Astrocyte (in vitro differentiated cells and primary cell): Measurements from ENCODE around the gene DNAJC11. TPM values are rescaled to one million over a fixed set of nuclear protein-coding genes. Genes with fewer than 3 reads are reported as not detected.

ENCODE experiments used
- DNase-seq: peaks from one replicate; pipeline ENCODE4 v3.0.0-alpha.2; 2010; ENCODE audit warnings: low read depth
- FAIRE-seq: peaks from 2 replicates; lab custom pipeline; 2011; peaks lifted over from hg19 to GRCh38; lab: Jason Lieb, UNC
- H2AFZ ChIP-seq: 2 replicates; pipeline ENCODE4 v1.6.0; 2012; ENCODE audit warnings: low read depth, low read length, inconsistent platforms
- H3K27ac ChIP-seq: 2 replicates; pipeline ENCODE4 v1.5.1; 2011; ENCODE audit warnings: low read depth, low read length, inconsistent platforms
- H3K27me3 ChIP-seq: 2 replicates; pipeline ENCODE4 v1.6.0; 2011; ENCODE audit warnings: low read length, inconsistent platforms; ENCODE audit not compliant: insufficient read depth
- H3K36me3 ChIP-seq: 2 replicates; pipeline ENCODE4 v1.5.1; 2011; ENCODE audit warnings: low read length, inconsistent platforms; ENCODE audit not compliant: insufficient read depth
- H3K4me1 ChIP-seq: 2 replicates; pipeline ENCODE4 v1.5.1; 2011; ENCODE audit warnings: low read length, inconsistent platforms; ENCODE audit not compliant: insufficient read depth
- H3K4me2 ChIP-seq: 2 replicates; pipeline ENCODE4 v1.6.0; 2012; ENCODE audit warnings: low read length, inconsistent platforms
- H3K4me3 ChIP-seq: 2 replicates; pipeline ENCODE4 v1.5.1; 2011; ENCODE audit warnings: low read depth, mild to moderate bottlenecking, low read length, inconsistent platforms; ENCODE audit not compliant: insufficient read depth
- H3K79me2 ChIP-seq: 2 replicates; pipeline ENCODE4 v1.6.0; 2012; ENCODE audit warnings: mild to moderate bottlenecking, low read length, inconsistent platforms; ENCODE audit not compliant: insufficient read depth
- H3K9ac ChIP-seq: 2 replicates; pipeline ENCODE4 v1.6.0; 2012; ENCODE audit warnings: mild to moderate bottlenecking, low read length, inconsistent platforms
- H3K9me3 ChIP-seq: 2 replicates; pipeline ENCODE4 v1.5.1; 2012; ENCODE audit warnings: low read depth, mild to moderate bottlenecking, low read length, inconsistent platforms; ENCODE audit not compliant: insufficient read depth
- H4K20me1 ChIP-seq: 2 replicates; pipeline ENCODE4 v1.6.0; 2012; ENCODE audit warnings: low read length, inconsistent platforms; ENCODE audit not compliant: insufficient read depth
- H3K27ac Mint-ChIP-seq: one replicate; pipeline ENCODE4 v1.8.0; 2021; ENCODE audit warnings: mild to moderate bottlenecking, mixed read lengths; ENCODE audit not compliant: unreplicated experiment
- H3K27me3 Mint-ChIP-seq: one replicate; pipeline ENCODE4 v1.8.0; 2021; ENCODE audit warnings: low read depth, mixed read lengths; ENCODE audit not compliant: unreplicated experiment
- H3K36me3 Mint-ChIP-seq: one replicate; pipeline ENCODE4 v1.8.0; 2021; ENCODE audit warnings: low read depth, mixed read lengths; ENCODE audit not compliant: unreplicated experiment
- H3K4me1 Mint-ChIP-seq: one replicate; pipeline ENCODE4 v1.8.0; 2021; ENCODE audit warnings: low read depth, mixed read lengths; ENCODE audit not compliant: unreplicated experiment
- H3K4me3 Mint-ChIP-seq: one replicate; pipeline ENCODE4 v1.8.0; 2021; ENCODE audit warnings: mild to moderate bottlenecking, moderate library complexity, mixed read lengths; ENCODE audit not compliant: unreplicated experiment
- H3K9me3 Mint-ChIP-seq: one replicate; pipeline ENCODE4 v1.8.0; 2021; ENCODE audit warnings: mild to moderate bottlenecking, mixed read lengths; ENCODE audit not compliant: unreplicated experiment
- EZH2 ChIP-seq: IDR thresholded peaks from 2 replicates; pipeline ENCODE4 v1.6.1; 2012; ENCODE audit warnings: mild to moderate bottlenecking, low read length, inconsistent platforms; ENCODE audit not compliant: insufficient read depth
- total RNA-seq: library from RNA; stranded (reverse); gene quantifications from 2 replicates; pipeline ENCODE4 v1.2.1, GENCODE V29; 2021
- TF ChIP-seq, protein P1 (sequence below): IDR thresholded peaks from 2 replicates; pipeline ENCODE4 v1.5.1; 2011; ENCODE audit warnings: low read depth, mild to moderate bottlenecking, inconsistent platforms, low read length, moderate library complexity; ENCODE audit not compliant: insufficient read depth

Gene DNAJC11
- total RNA-seq, 1 donor from 2014 or later = 63.9 TPM

DNA sequence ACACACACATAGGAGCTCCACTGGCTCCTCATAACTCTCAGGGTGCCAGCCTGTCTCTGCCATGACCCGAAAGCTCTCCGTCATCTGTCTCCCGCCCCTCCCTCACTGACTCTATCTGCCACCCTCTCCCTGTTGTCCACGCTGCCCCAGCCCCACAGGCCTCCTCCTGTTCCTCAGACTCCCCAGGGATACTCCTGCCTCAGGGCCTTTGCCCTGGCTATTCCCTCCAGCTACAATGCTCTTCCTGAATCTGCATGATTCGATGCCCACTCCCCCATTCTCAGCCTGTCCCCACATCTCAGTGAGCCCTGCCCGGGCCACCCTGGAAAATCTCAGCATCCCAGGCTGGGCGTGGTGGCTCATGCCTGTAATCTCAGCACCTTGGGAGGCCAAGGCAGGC lies 24.6 kb upstream of the DNAJC11 start:
- FAIRE-seq (no peak), DNase-seq (no peak)
- peak overlapping the region; percentile 69 for H3K27ac Mint-ChIP-seq
- peaks cover 3% of the 10 kb centered on the region for H3K9me3 Mint-ChIP-seq
- Histone ChIP-seq H3K27me3 (no peaks in the 10 kb centered on the region), H3K9me3 (no peaks in the 10 kb centered on the region), H3K4me3 (no peak overlapping the region), H3K9ac (no peak overlapping the region), H2AFZ (no peak overlapping the region), H3K4me1 (peaks cover 17% of the 10 kb centered on the region), H3K36me3 (no peaks in the 10 kb centered on the region), H3K4me2 (no peak overlapping the region), H3K79me2 (no peaks in the 10 kb centered on the region), H4K20me1 (no peaks in the 10 kb centered on the region), H3K27ac (no peak overlapping the region)
- H3K36me3 Mint-ChIP-seq = no peaks in the 10 kb centered on the region
- TF ChIP-seq EZH2 = no peak
- TF ChIP-seq, protein P1, sequence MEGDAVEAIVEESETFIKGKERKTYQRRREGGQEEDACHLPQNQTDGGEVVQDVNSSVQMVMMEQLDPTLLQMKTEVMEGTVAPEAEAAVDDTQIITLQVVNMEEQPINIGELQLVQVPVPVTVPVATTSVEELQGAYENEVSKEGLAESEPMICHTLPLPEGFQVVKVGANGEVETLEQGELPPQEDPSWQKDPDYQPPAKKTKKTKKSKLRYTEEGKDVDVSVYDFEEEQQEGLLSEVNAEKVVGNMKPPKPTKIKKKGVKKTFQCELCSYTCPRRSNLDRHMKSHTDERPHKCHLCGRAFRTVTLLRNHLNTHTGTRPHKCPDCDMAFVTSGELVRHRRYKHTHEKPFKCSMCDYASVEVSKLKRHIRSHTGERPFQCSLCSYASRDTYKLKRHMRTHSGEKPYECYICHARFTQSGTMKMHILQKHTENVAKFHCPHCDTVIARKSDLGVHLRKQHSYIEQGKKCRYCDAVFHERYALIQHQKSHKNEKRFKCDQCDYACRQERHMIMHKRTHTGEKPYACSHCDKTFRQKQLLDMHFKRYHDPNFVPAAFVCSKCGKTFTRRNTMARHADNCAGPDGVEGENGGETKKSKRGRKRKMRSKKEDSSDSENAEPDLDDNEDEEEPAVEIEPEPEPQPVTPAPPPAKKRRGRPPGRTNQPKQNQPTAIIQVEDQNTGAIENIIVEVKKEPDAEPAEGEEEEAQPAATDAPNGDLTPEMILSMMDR = no peak
- no peak overlapping the region for H3K4me3 Mint-ChIP-seq
- H3K4me1 Mint-ChIP-seq = peaks cover 14% of the 10 kb centered on the region
- no peaks in the 10 kb centered on the region for H3K27me3 Mint-ChIP-seq

DNA sequence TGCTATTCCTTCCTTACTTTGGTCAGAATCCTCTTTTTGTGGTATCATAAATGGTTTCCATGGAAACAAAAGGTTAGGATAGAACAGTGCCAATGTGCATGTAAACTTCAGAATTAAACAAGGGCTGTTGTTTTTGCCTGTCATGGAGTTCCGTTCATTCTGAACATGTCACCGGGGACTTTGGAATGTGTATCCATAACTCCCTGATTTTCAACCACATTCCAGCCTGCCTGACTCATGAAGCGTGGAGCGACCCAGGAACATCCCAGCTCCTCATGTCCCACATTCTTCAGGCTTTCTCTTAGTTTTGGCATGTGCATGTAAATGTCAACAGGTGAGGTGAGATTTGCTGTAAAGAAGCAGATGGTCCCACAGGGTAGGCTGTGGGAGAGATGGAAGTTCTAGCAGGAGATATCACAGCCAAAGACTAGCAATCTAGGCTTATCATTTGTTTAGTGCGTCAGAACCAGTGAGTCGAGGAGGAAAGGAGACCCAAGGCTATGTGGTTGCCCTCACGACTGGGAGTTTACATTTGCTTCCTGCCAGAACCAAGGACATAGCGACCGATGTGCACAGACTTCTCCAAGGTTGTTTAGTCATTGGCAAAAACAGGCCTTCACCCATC lies 23.0 kb upstream of the DNAJC11 start:
- TF ChIP-seq, protein P1 = no peak
- TF ChIP-seq EZH2 = no peak
- peak overlapping the region; percentile 98 for H3K27ac Mint-ChIP-seq
- no peaks in the 10 kb centered on the region for H3K9me3 ChIP-seq
- no peaks in the 10 kb centered on the region for H3K36me3 ChIP-seq
- H3K4me3 Mint-ChIP-seq = peak overlapping the region; percentile 28
- H4K20me1 ChIP-seq = no peaks in the 10 kb centered on the region
- H3K4me1 ChIP-seq = peaks cover 17% of the 10 kb centered on the region
- H3K27me3 ChIP-seq = no peaks in the 10 kb centered on the region
- DNase-seq (peak; percentile 86), FAIRE-seq (peak; percentile 92)
- no peak overlapping the region for H3K4me3 ChIP-seq
- H3K36me3 Mint-ChIP-seq = no peaks in the 10 kb centered on the region
- H3K27me3 Mint-ChIP-seq = no peaks in the 10 kb centered on the region
- H3K79me2 ChIP-seq = no peaks in the 10 kb centered on the region
- H3K4me1 Mint-ChIP-seq = peaks cover 14% of the 10 kb centered on the region
- peak overlapping the region; percentile 51 for H3K27ac ChIP-seq
- peak overlapping the region; percentile 22 for H3K9ac ChIP-seq
- H3K4me2 ChIP-seq = peak overlapping the region; percentile 54
- H3K9me3 Mint-ChIP-seq = no peaks in the 10 kb centered on the region
- peak overlapping the region; percentile 0 for H2AFZ ChIP-seq

DNA sequence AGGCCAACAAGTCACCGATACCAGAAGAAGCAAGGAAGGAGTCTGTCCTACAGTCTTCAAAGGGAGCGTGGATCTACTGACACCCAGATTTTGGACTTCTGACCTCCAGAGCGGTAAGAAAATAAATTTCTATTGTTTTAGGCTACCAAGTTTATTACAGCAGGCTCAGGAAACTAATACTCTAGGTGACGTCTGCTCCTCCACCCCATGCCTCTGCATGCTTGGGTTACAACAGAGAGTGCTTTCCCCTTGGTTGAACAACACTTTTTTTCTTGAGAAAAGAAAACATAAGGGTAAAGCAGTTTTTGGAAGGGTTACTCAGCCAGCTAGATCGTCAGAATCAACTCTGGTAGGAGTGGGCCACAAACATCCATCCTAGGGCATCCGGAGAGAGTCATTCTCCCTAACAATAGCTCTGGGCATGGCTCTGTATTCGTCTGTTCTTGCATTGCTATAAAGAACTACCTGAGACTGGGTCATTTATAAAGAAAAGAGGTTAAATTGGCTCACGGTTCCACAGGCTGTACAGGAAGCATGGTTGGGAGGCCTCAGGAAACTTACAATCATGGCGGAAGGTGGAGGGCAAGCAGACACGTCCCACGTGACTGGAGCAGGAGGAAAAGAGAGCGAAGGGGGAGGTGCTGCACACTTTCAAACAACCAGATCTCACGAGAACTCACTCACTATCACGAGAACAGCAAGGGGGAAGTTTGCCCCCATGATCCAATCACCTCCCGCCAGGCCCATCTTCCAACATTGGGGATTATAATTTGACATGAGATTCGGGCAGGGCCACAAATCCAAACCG lies 22.2 kb upstream of the DNAJC11 start:
- H3K9ac ChIP-seq = peak overlapping the region; percentile 22
- peaks cover 14% of the 10 kb centered on the region for H3K4me1 Mint-ChIP-seq
- H3K4me2 ChIP-seq = peak overlapping the region; percentile 54
- no peaks in the 10 kb centered on the region for H3K36me3 ChIP-seq
- DNase-seq (no peak), FAIRE-seq (no peak)
- H2AFZ ChIP-seq = no peak overlapping the region
- H3K4me1 ChIP-seq = peaks cover 17% of the 10 kb centered on the region
- peak overlapping the region; percentile 28 for H3K4me3 Mint-ChIP-seq
- peak overlapping the region; percentile 98 for H3K27ac Mint-ChIP-seq
- no peak overlapping the region for H3K4me3 ChIP-seq
- no peaks in the 10 kb centered on the region for H3K9me3 ChIP-seq
- H3K27me3 ChIP-seq = no peaks in the 10 kb centered on the region
- H3K9me3 Mint-ChIP-seq = no peaks in the 10 kb centered on the region
- H3K36me3 Mint-ChIP-seq = no peaks in the 10 kb centered on the region
- peak overlapping the region; percentile 51 for H3K27ac ChIP-seq
- H3K27me3 Mint-ChIP-seq = no peaks in the 10 kb centered on the region
- TF ChIP-seq, protein P1 = no peak
- no peak for TF ChIP-seq EZH2
- no peaks in the 10 kb centered on the region for H3K79me2 ChIP-seq
- H4K20me1 ChIP-seq = no peaks in the 10 kb centered on the region
